Cardiac fibroblast (primary cell): Measurements from ENCODE around the gene CAMK2A.

ENCODE experiments used
- DNase-seq, 2 donors: peaks; one replicate each; pipeline versions ENCODE4 v3.0.0 to v3.0.0-alpha.2; 2010; ENCODE audit warnings: low read depth in 2 of 2
- H3K4me3 ChIP-seq, 2 donors: replicated peaks in 1 of 2; 1 replicate in 1 of 2; 2 replicates in 1 of 2; pipeline ENCODE4 v1.5.1; 2011; ENCODE audit warnings: low read depth in 2 of 2, low read length in 2 of 2, mild to moderate bottlenecking in 2 of 2, moderate library complexity in 1 of 2
- TF ChIP-seq, protein P1 (sequence below): IDR thresholded peaks from one replicate; pipeline ENCODE4 v1.5.1; 2011; ENCODE audit warnings: low read depth, mild to moderate bottlenecking, low read length, inconsistent platforms

CAMK2A gene

DNA sequence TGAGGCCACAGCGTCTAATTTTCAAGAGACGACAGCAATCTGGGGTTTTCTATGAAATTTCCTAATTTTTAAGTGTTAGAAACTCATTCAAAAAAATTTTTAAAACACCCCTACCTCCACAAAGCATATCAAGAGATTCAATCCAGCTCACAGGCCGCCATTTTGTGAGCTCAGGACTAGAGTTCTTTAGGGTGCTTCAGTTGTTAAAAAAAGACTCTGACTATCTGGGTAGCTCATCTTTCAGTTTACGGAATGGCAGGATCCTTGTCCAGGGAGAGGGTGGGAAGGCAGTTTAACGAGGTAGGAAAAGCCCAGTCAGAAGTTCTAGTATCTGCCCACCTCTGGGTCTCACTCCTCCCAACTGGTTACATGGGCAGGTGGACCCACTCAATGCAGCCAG lies 43.1 kb downstream of the CAMK2A start:
- DNase-seq: no peak
- H3K4me3 ChIP-seq: no peak overlapping the region
- TF ChIP-seq, protein P1, sequence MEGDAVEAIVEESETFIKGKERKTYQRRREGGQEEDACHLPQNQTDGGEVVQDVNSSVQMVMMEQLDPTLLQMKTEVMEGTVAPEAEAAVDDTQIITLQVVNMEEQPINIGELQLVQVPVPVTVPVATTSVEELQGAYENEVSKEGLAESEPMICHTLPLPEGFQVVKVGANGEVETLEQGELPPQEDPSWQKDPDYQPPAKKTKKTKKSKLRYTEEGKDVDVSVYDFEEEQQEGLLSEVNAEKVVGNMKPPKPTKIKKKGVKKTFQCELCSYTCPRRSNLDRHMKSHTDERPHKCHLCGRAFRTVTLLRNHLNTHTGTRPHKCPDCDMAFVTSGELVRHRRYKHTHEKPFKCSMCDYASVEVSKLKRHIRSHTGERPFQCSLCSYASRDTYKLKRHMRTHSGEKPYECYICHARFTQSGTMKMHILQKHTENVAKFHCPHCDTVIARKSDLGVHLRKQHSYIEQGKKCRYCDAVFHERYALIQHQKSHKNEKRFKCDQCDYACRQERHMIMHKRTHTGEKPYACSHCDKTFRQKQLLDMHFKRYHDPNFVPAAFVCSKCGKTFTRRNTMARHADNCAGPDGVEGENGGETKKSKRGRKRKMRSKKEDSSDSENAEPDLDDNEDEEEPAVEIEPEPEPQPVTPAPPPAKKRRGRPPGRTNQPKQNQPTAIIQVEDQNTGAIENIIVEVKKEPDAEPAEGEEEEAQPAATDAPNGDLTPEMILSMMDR: no peak

DNA sequence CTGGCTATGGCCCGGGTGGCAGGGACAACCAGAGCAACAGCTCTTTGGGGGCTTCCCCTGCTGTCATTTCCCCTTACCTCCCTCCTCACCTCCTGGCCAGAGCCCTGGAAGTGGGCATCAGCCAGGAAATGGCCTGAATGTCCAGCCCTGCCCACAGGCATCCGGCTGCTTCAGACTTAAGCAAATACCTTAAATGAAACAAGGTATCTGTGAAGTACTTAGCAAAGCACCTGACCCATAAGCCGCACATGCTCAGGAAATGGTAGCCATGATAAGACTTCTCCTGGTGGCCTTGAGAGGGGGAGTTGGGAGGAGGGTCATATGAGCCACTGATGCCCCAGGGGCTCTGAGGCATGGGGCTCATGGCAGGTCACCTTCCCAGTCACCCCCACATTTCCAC lies 43.8 kb downstream of the CAMK2A start:
- DNase-seq: no peak
- no peak overlapping the region for H3K4me3 ChIP-seq
- TF ChIP-seq, protein P1: no peak

DNA sequence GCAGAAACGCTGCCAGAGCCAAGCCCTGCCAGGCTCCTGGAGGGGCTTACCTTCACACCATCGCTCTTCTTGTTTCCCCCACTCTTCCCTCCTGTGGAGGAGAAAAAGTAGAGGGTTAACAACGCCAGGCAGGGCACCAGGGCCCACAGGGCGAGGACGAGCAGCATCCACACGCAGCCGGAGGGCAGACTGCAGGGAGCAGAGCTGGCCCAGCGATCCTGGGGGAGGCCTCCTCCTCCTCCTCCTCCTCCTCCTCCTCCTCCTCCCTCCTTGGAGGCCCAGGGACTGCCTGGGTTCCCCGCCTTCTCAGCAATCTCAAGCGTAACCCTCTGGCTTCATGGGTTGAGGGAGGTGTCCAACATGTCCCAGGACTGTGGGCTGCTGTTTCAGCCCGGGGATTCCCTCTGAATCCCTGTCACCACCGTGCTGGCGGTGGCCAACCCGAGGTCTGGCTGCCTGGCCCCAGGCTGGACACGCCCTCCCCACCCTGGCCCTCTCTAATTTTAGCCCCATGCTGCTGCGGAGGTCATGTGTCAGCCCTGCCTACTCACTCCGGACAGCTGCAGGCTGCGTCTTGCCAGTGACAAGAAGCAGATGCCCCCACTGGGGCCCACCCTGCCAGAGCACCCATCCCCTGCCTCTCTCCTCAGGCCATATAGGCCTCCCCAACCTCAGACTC lies 44.3 kb downstream of the CAMK2A start:
- DNase-seq: peak; percentile 36 to 52
- no peak overlapping the region for H3K4me3 ChIP-seq
- TF ChIP-seq, protein P1: no peak

DNA sequence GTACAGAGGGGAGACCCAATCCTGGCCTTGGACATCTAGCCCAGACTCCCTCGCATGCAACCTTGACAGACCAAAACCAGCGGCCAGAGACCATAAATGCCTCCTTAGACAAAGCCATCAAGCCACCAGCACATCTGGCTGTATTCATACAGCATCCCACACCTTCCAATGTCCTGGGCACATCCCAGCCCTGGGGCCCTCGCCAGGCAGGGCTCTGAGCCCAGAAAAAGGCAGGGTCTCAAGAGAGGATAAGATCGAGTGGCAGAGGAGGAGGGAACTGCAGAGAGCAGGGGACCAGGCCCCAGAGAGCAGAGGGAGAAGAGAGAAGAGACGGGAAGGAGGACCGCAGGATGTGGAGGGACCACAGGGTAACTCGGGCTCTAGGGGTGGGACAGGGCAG lies 45.4 kb downstream of the CAMK2A start:
- DNase-seq: no peak
- TF ChIP-seq, protein P1: no peak
- no peak overlapping the region for H3K4me3 ChIP-seq

DNA sequence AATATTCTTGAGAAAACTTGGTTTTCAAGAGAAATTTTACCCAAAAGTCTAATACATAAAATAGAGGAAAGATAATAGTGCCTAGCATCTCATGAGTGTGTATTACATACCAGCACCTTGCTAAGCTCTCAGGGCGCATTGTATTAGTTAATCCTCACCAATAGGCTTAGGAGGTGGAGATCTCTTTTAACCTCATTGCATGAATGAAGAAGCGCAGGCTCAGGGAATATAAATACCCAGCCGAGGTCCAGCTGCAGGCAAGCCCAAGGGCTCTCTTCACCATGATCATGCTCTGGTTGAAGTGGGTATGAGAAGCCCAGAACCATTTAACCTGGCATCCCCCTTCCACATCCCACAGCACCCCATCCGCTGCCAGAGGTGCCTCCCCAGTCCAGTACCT lies 46.0 kb downstream of the CAMK2A start:
- DNase-seq: no peak
- no peak overlapping the region for H3K4me3 ChIP-seq
- TF ChIP-seq, protein P1: no peak

DNA sequence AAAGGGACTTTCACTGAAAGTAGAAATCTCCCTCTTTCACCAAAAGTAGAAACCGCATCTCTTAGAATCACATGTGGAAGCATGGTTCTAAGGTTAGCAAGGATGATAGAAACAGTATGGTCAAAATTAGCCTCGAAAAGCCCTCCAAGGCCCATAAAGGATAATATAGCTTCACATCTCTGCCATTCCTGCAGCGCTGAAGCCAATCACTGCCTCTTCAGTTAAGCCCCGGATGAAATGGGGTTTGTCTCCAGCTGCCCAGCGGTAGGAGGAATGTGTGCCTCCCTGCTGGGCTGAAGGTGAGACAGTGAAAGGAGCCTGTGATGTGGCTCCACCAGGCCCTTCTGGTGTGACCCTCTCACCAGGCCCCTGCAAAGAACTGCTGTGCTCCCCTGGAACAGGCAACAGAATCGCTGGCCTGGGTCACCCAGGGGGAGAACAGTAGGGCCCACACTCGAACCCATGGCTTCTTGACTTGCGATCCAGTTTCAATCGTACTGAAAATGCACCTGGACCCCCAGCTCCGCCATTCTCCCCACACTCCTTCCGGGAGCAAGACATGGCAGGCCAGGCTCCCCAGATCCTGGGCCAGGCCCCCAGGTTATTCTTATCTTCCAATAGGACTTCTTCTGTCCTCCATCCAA lies 47.2 kb downstream of the CAMK2A start:
- DNase-seq: no peak
- H3K4me3 ChIP-seq: no peak overlapping the region
- TF ChIP-seq, protein P1: no peak
